SK-MEL-5 (cell line): ENCODE measurements around the gene NPDC1. TPM values are rescaled to one million over a fixed set of nuclear protein-coding genes. Genes with fewer than 3 reads are reported as not detected.

Experiments
- DNase-seq: peaks from one replicate; pipeline ENCODE4 v3.0.0-alpha.2; 2016; ENCODE audit warnings: low read depth, low spot score
- in situ Hi-C: cut with HindIII; loops from 2 replicates; pipeline ENCODE4 v1.10.0; 2016; ENCODE audit warnings: low sequenced_read_pairs, high pct_unique_total_duplicates, low pct_unique_long_range_greater_than_20kb
- small RNA-seq, 2 experiments: library from RNA; depleted of rRNA; stranded (forward); fragments of <200 nt; gene quantifications; one replicate each; pipeline ENCODE3, GENCODE V24; 2014
- total RNA-seq: library from RNA; depleted of rRNA; stranded (reverse); fragments of >200 nt; shearing (Covaris generic); gene quantifications from 2 replicates; pipeline ENCODE4 v1.2.3, GENCODE V29; 2014; rRNA removed

The NPDC1 gene
- total RNA-seq, 1 experiment from 2014 or later, result 3.5 TPM

DNA sequence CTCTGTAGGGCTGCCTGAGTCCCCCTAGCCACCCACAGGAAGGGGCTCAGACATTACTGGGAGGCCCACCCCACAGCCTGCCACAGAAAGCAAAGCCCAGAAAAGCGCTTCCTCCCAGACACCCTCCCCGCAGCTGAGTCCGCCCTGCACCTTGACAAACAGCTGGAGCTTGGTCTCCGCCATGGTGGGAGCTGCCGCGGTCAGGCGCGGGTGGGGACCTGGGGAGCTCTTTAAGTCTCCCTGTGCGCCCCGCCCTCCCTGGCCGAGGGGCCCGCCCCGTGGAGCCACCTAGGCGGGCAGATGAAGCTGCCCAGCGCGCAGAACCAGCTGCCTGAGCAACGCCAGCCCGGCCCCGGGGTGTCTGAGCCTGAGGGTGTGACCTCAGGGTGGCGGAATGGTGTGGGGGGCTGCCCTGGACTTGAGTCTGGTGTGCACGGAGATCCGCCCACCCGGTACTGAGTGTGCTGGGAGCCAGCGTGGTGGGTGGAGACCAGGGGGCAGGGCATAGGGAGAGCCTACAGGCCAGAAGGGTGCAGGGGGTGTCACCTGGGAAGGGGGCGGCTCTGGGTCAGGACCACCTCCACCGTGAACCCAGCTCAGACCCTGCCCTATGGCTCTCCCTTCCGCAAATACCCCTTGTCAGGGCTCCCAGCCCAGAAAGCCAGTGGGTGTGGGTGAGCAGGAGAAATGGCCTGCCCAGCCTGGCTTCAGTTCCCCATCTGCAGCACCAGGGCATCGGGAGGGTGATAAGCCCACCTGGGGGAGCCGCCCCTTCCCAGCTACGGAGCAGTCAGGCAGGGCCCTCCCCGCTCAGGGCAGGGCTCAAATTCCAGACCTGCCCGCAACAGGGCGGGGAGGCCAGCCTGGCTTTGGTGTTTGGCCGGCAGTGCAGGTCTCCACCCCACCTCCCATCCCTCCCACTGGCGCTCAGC lies 49.4 kb downstream of the NPDC1 start, which contains the start of gene CLIC3:
CLIC3 (minus strand) TSS at position 208 of the 932 bp plus-strand sequence; CDS start at position 183, 25 bp downstream.
- DNase-seq, result no peak
- in situ Hi-C loops, result no loop called here

- no peak for DNase-seq
- in situ Hi-C loops, result no loop called here
Measured at GRCh38 chr9:136995772-136996311, 50.1 kb downstream of the NPDC1 start.

DNA sequence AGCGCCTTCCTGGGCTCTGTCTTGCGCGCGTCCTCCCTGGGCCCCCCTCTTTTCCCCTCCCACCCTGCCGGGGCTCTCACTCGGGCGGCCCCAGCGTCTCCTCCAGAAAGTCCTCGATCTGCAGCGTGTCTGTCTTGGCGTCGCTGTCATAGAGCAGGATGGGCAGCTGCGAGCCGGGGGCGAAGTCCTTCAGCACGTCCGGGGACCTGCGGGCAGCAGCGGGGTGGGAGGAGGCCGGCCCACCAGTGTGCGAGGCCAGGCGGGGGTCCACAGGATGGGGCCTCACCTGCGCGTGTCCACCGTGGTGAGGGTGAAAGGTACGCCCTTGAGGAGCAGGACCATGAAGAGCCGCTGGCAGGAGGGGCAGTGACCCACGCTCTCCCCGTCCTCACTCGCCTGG lies 50.6 kb downstream of the NPDC1 start:
- in situ Hi-C loops, result no loop called here
- DNase-seq, result no peak

GRCh38 chr9:136994888-136995230 lies 51.1 kb downstream of the NPDC1 start:
- no peak for DNase-seq
- in situ Hi-C loops, result no loop called here

DNA sequence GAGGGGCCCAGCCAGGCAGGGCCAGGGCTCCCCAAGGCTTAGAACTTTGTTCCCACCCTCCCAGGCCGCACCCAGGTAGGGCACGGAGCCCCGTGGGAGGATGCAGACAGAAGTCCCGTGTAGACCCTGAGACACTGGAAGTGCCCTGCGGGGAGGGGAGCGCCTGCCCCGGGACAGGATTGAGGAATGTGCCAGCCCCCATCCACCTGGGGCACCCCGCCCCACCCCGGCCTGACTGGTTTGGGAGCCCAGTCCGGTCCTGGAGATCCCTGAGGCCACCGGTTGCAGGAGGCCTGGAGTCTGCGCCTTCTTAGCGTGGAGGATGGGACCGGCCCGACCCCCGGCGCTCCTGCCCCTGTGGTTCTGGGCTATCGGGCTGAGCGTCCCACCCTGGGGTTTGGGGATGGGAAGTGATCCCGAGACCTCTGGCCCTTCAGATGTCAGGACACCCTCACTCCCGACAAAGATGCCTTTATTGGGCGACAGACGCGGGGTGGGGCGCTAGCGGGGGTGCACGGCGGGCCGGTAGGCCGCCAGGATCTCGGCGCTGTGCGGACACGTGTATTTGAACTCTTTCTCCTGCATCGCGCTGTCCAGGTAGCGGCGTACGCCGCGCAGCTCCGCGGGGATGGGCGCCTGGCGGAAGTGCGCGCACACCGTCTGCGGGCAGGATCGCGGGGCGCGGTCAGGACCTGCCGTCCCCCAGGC lies 51.6 kb downstream of the NPDC1 start:
- DNase-seq, result no peak
- in situ Hi-C loops, result no loop called here

DNA sequence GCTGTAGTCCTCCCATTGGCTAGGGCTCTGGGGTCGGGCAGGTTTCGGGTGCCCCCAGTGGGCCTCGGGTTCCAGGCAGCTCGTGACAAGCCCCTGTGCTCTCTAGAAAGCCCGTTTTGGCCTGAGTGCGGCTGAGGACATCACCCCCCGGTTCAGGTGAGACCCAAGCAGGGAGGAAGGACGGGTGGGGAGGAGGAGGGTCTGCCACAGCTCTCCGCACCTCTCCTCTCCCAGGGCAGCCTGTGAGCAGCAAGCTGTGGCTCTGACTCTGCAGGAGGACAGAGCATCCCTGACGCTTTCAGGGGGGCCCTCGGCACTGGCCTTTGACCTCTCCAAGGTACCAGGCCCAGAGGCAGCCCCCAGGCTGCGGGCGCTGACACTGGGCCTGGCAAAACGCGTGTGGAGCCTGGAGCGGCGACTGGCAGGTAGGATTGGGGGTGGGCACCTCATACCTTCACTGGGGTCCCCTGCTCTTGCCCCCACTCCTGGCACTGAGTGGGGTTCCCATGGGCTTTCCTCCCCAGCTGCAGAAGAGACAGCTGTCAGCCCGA lies 53.1 kb downstream of the NPDC1 start:
- in situ Hi-C loops, result no loop called here

DNA sequence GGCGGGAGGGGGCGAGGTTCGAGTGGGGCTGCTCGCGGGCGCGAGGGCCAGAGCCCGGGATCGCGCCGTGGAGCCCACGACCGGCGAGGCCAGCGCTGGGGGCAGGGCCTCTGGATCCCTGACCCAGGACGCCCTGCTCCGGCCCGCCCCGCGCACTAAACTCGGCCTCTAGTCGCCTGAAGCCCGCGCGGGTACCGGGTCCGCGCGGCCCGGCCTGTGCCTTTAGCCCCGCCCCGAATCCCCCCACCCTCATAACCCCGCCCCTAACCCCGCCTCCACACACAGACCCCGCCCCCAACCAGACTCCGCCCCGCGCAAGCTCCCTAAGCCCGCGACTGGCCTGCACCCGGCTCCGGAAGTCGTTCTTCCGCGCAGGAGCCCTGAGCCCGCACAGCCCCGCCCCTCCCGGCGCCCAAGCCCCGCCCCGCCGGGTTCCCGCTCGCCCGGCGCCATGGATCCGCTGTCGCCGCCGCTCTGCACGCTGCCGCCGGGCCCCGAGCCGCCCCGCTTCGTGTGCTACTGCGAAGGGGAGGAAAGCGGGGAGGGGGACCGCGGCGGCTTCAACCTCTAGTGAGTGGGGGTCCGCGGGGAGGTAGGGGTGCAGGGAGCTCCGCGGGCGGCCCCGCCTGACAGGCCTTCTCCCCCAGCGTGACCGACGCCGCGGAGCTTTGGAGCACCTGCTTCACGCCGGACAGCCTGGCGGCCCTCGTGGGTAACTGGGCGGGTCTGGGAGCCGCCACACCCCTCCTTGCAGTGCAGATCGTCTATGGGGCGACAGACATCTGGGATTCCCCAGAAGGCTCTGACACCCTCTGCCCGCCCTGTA lies 53.8 kb downstream of the NPDC1 start, which contains the start of gene PAXX:
PAXX (plus strand) TSS at position 430 of the 826 bp plus-strand sequence; CDS start at position 452, 22 bp downstream.
- DNase-seq, result peak; percentile 90
- in situ Hi-C loops, result no loop called here

More for the DNA sequence above, 53.1 kb downstream of the NPDC1 start:
- DNase-seq, result no peak

- DNase-seq, result no peak
- in situ Hi-C loops, result no loop called here
Measured at GRCh38 chr9:136990242-136990911, 55.6 kb downstream of the NPDC1 start.

Small RNAs within 50 kb of the gene (small RNA-seq; reads per million reads assigned to genes)
- gene RF00153, result 0 to 0.05 reads per million in 2 experiments

Other genes with a start within 250 kb of the NPDC1 start
- gene CCDC183, start 249.8 kb downstream of the NPDC1 start, total RNA-seq, result 0.08 and 0.42 TPM in 2 replicates
- gene RABL6, start 238.2 kb downstream of the NPDC1 start, total RNA-seq, result 57.4 and 62.6 TPM in 2 replicates
- gene AJM1, start 203.7 kb downstream of the NPDC1 start, total RNA-seq, result 1.2 and 1.4 TPM in 2 replicates
- gene PHPT1, start 196.8 kb downstream of the NPDC1 start, total RNA-seq, result 101 TPM in 2 replicates
- 0.80 and 1.3 TPM in 2 replicates for gene MAMDC4, start 193.8 kb downstream of the NPDC1 start, total RNA-seq
- gene EDF1, start 179.9 kb downstream of the NPDC1 start, total RNA-seq, result 356 and 392 TPM in 2 replicates
- 13.5 and 16.4 TPM in 2 replicates for gene TRAF2, start 159.7 kb downstream of the NPDC1 start, total RNA-seq
- 141 and 174 TPM in 2 replicates for gene FBXW5, start 101.4 kb downstream of the NPDC1 start, total RNA-seq
- gene C8G, start 100.9 kb downstream of the NPDC1 start, total RNA-seq, result 0.45 and 0.53 TPM in 2 replicates
- gene LCN12, start 93.9 kb downstream of the NPDC1 start, total RNA-seq, result not detected in 2 replicates
- not detected in 2 replicates for gene PTGDS, start 68.7 kb downstream of the NPDC1 start, total RNA-seq
- not detected in 2 replicates for gene LCNL1, start 63.2 kb downstream of the NPDC1 start, total RNA-seq
- gene PAXX, start 53.8 kb downstream of the NPDC1 start, total RNA-seq, result 31.7 and 46.0 TPM in 2 replicates
- gene CLIC3, start 49.6 kb downstream of the NPDC1 start, total RNA-seq, result not detected in 2 replicates
- gene ABCA2, start 17.9 kb downstream of the NPDC1 start, total RNA-seq, result 8.6 and 9.5 TPM in 2 replicates
- gene FUT7, start 14.1 kb downstream of the NPDC1 start, total RNA-seq, result not detected in 2 replicates
- not detected in 2 replicates for gene ENTPD2, start 7.9 kb upstream of the NPDC1 start, total RNA-seq
- 8.1 and 8.7 TPM in 2 replicates for gene SAPCD2, start 24.4 kb upstream of the NPDC1 start, total RNA-seq
- gene UAP1L1, start 31.3 kb upstream of the NPDC1 start, total RNA-seq, result 22.5 and 23.4 TPM in 2 replicates
- 84.8 and 85.2 TPM in 2 replicates for gene MAN1B1, start 40.8 kb upstream of the NPDC1 start, total RNA-seq
- gene DPP7, start 68.6 kb upstream of the NPDC1 start, total RNA-seq, result 171 and 178 TPM in 2 replicates
- gene GRIN1, start 93.0 kb upstream of the NPDC1 start, total RNA-seq, result 0.05 TPM in 1 of 2 replicates, not detected in the other
- 0.40 TPM in 1 of 2 replicates, not detected in the other for gene LRRC26, start 123.9 kb upstream of the NPDC1 start, total RNA-seq
- not detected in 2 replicates for gene TMEM210, start 125.9 kb upstream of the NPDC1 start, total RNA-seq
- gene ANAPC2, start 142.4 kb upstream of the NPDC1 start, total RNA-seq, result 9.0 and 12.0 TPM in 2 replicates
- gene SSNA1, start 142.5 kb upstream of the NPDC1 start, total RNA-seq, result 59.2 and 60.9 TPM in 2 replicates
- gene TPRN, start 154.6 kb upstream of the NPDC1 start, total RNA-seq, result 8.6 and 9.3 TPM in 2 replicates
- 38.3 and 44.1 TPM in 2 replicates for gene TMEM203, start 159.5 kb upstream of the NPDC1 start, total RNA-seq
- 5.1 and 6.4 TPM in 2 replicates for gene NDOR1, start 159.5 kb upstream of the NPDC1 start, total RNA-seq
- gene RNF208, start 176.1 kb upstream of the NPDC1 start, total RNA-seq, result not detected in 2 replicates
- gene CYSRT1, start 179.0 kb upstream of the NPDC1 start, total RNA-seq, result 0.21 and 0.59 TPM in 2 replicates
- not detected in 2 replicates for gene RNF224, start 181.3 kb upstream of the NPDC1 start, total RNA-seq
- gene SLC34A3, start 184.7 kb upstream of the NPDC1 start, total RNA-seq, result not detected in 2 replicates
- 66.1 and 81.2 TPM in 2 replicates for gene TUBB4B, start 195.1 kb upstream of the NPDC1 start, total RNA-seq
- not detected in 2 replicates for gene STPG3, start 205.1 kb upstream of the NPDC1 start, total RNA-seq
- gene NELFB, start 209.2 kb upstream of the NPDC1 start, total RNA-seq, result 47.3 and 47.4 TPM in 2 replicates
- 0.03 and 0.13 TPM in 2 replicates for gene TOR4A, start 231.5 kb upstream of the NPDC1 start, total RNA-seq